ENCODE data around the gene LTBP2.

The LTBP2 gene

GRCh38 chr14:74568911-74569310, 43.1 kb downstream of the LTBP2 start:
- Mint-ChIP-seq H3K4me1 (peaks cover 67% of the 10 kb centered on the region), H3K9me3 (no peaks in the 10 kb centered on the region), H3K27me3 (ENCODE audit: low read depth) (peaks cover 8% of the 10 kb centered on the region), H3K4me3 (peak overlapping the region in 1 of 3 experiments; percentile 15), H3K27ac (peak overlapping the region; percentile 84 to 98 (median 97)), H3K36me3 (ENCODE audit: low read depth) (no peaks in the 10 kb centered on the region)
- TF ChIP-seq, protein P1, sequence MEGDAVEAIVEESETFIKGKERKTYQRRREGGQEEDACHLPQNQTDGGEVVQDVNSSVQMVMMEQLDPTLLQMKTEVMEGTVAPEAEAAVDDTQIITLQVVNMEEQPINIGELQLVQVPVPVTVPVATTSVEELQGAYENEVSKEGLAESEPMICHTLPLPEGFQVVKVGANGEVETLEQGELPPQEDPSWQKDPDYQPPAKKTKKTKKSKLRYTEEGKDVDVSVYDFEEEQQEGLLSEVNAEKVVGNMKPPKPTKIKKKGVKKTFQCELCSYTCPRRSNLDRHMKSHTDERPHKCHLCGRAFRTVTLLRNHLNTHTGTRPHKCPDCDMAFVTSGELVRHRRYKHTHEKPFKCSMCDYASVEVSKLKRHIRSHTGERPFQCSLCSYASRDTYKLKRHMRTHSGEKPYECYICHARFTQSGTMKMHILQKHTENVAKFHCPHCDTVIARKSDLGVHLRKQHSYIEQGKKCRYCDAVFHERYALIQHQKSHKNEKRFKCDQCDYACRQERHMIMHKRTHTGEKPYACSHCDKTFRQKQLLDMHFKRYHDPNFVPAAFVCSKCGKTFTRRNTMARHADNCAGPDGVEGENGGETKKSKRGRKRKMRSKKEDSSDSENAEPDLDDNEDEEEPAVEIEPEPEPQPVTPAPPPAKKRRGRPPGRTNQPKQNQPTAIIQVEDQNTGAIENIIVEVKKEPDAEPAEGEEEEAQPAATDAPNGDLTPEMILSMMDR (IDR thresholded peaks at IDR 0.05; ENCODE audit: unreplicated experiment in 3 of 3), result no peak

- Mint-ChIP-seq H3K9me3 (no peaks in the 10 kb centered on the region), H3K4me1 (peaks cover 67% of the 10 kb centered on the region), H3K4me3 (no peak overlapping the region), H3K36me3 (ENCODE audit: low read depth) (no peaks in the 10 kb centered on the region), H3K27ac (peak overlapping the region; percentile 38 to 98 (median 97)), H3K27me3 (ENCODE audit: low read depth) (peaks cover 8% of the 10 kb centered on the region)
- TF ChIP-seq, protein P1 (IDR thresholded peaks at IDR 0.05; ENCODE audit: unreplicated experiment in 3 of 3), result no peak
These were observed 43.7 kb downstream of the LTBP2 start for GRCh38 chr14:74568380-74568649.

DNA sequence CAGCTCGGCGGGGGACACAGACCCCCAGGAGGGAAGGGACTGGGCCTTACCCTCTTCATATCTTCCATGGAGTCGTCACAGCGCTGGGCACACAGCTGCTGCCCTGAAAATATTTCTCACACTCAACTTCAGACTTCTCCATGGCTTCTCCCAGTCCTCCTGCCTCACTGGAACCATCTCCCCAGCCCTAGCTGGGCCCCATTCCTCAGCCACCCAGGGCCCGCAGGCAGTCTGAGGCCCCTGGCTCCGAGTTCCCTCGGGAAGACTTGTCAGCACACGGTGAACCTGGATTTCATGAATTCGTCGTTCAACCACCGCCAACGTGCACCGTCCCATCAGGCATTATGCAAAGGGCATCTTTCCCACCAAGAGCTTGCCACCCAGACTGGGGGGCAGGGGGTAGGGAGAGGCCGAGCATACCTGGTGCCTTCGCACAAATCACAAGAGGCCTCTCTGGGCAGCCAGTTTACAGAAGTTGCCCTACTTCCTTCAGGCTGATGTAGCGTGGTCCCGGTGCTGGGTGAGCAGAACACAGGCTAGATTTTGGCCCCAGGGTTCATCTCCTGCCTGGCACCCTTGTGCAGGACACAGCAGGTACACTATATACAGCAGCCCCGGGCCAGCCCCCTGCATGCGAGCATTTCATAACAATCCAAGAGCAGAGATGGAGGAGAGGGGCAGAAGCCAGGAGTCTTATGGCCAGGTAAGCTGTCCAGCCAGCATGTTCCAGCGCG, 44.2 kb downstream of the LTBP2 start:
- H3K27ac Mint-ChIP-seq, result peak overlapping the region; percentile 38 to 98 (median 97)
- H3K36me3 Mint-ChIP-seq (ENCODE audit: low read depth), result no peaks in the 10 kb centered on the region
- H3K4me1 Mint-ChIP-seq, result peaks cover 67% of the 10 kb centered on the region
- no peak overlapping the region for H3K4me3 Mint-ChIP-seq
- H3K27me3 Mint-ChIP-seq (ENCODE audit: low read depth), result peaks cover 8% of the 10 kb centered on the region
- H3K9me3 Mint-ChIP-seq, result no peaks in the 10 kb centered on the region
- TF ChIP-seq, protein P1 (IDR thresholded peaks at IDR 0.05; ENCODE audit: unreplicated experiment in 3 of 3), result no peak

GRCh38 chr14:74567219-74567618, 44.8 kb downstream of the LTBP2 start:
- peaks cover 67% of the 10 kb centered on the region for H3K4me1 Mint-ChIP-seq
- H3K9me3 Mint-ChIP-seq, result no peaks in the 10 kb centered on the region
- no peak overlapping the region for H3K4me3 Mint-ChIP-seq
- no peak overlapping the region for H3K27ac Mint-ChIP-seq
- TF ChIP-seq, protein P1 (IDR thresholded peaks at IDR 0.05; ENCODE audit: unreplicated experiment in 3 of 3), result no peak
- peaks cover 8% of the 10 kb centered on the region for H3K27me3 Mint-ChIP-seq (ENCODE audit: low read depth)
- H3K36me3 Mint-ChIP-seq (ENCODE audit: low read depth), result no peaks in the 10 kb centered on the region

GRCh38 chr14:74566174-74567141, 45.6 kb downstream of the LTBP2 start:
- TF ChIP-seq, protein P1 (IDR thresholded peaks at IDR 0.05; ENCODE audit: unreplicated experiment in 3 of 3), result no peak
- H3K27ac Mint-ChIP-seq, result peak overlapping the region in 2 of 3 experiments; percentile 72 to 77
- H3K9me3 Mint-ChIP-seq, result no peaks in the 10 kb centered on the region
- no peak overlapping the region for H3K4me3 Mint-ChIP-seq
- no peaks in the 10 kb centered on the region for H3K36me3 Mint-ChIP-seq (ENCODE audit: low read depth)
- H3K27me3 Mint-ChIP-seq (ENCODE audit: low read depth), result peaks cover 8% of the 10 kb centered on the region
- H3K4me1 Mint-ChIP-seq, result peaks cover 67% of the 10 kb centered on the region
